NCI-H82 treated with DMSO at 0.1 percent for 48 hours (cell line): Measurements from ENCODE around the gene CXCL17.
"Not testable (repeated sequence)": the region's sequence is repeated elsewhere in the genome, so short reads cannot be mapped to it uniquely, and the experiment has no call there.

Source experiments
- DNase-seq: peaks from one replicate; lab custom pipeline; 2025; ENCODE audit not compliant: unreplicated experiment; lab: John Stamatoyannopoulos, UW

The CXCL17 gene

GRCh38 chr19:42466521-42467182, 23.9 kb upstream of the CXCL17 start:
- no peak for DNase-seq

- no peak for DNase-seq
Observed at GRCh38 chr19:42465827-42466280, 23.1 kb upstream of the CXCL17 start.

GRCh38 chr19:42461700-42462324, 19.1 kb upstream of the CXCL17 start:
- DNase-seq, result no peak

- not testable (repeated sequence) for DNase-seq
Observed at GRCh38 chr19:42461231-42461630, 18.5 kb upstream of the CXCL17 start.

GRCh38 chr19:42459926-42460325, 17.2 kb upstream of the CXCL17 start:
- no peak for DNase-seq

- DNase-seq, result no peak
Observed at GRCh38 chr19:42455621-42456081, 12.9 kb upstream of the CXCL17 start.

- no peak for DNase-seq
Observed at GRCh38 chr19:42455086-42455485, 12.3 kb upstream of the CXCL17 start.

GRCh38 chr19:42452590-42452989, 9.8 kb upstream of the CXCL17 start:
- no peak for DNase-seq

GRCh38 chr19:42450314-42450934, 7.7 kb upstream of the CXCL17 start:
- DNase-seq, result peak; percentile 59

GRCh38 chr19:42448306-42448705, 5.6 kb upstream of the CXCL17 start:
- DNase-seq, result not testable (repeated sequence)

- DNase-seq, result no peak
Observed at GRCh38 chr19:42445948-42446347, 3.2 kb upstream of the CXCL17 start.

GRCh38 chr19:42443944-42444398, 1.2 kb upstream of the CXCL17 start:
- DNase-seq, result no peak

GRCh38 chr19:42441049-42441445, 1.7 kb downstream of the CXCL17 start:
- no peak for DNase-seq

GRCh38 chr19:42440357-42441048, 2.2 kb downstream of the CXCL17 start:
- peak; percentile 51 for DNase-seq

GRCh38 chr19:42436006-42436405, 6.7 kb downstream of the CXCL17 start:
- DNase-seq, result no peak

- DNase-seq, result no peak
Observed at GRCh38 chr19:42435316-42435715, 7.4 kb downstream of the CXCL17 start.

- peak; percentile 35 for DNase-seq
Observed at GRCh38 chr19:42433503-42434260, 9.1 kb downstream of the CXCL17 start.

GRCh38 chr19:42431486-42431885, 11.3 kb downstream of the CXCL17 start:
- DNase-seq, result no peak

- DNase-seq, result no peak
Observed at GRCh38 chr19:42428676-42429075, 14.1 kb downstream of the CXCL17 start.

GRCh38 chr19:42427313-42427712, 15.4 kb downstream of the CXCL17 start, which contains the start of gene LIPE:
Gene LIPE, minus strand, starts transcription at chr19:42427388. Its CDS starts 239 bp downstream, at chr19:42427149.
- DNase-seq, result no peak

GRCh38 chr19:42426643-42427042, 16.1 kb downstream of the CXCL17 start:
- no peak for DNase-seq
